Endothelial cell of umbilical vein (primary cell): ENCODE results near the gene TPCN1. TPM values are rescaled to one million over a fixed set of nuclear protein-coding genes. Genes with fewer than 3 reads are reported as not detected.

ENCODE experiments used
- BruUV-seq: library from RNA; stranded (reverse); fragments of 400-500 nt; replicated peaks from 2 replicates; lab custom pipeline; 2021; lab: Mats Ljungman, UMichigan
- CTCF ChIA-PET: fragments of 300-600, 350-600 bp; sonication (Branson Sonifier 250); formaldehyde crosslinking; loops from one replicate; lab custom pipeline; 2021; ENCODE audit warnings: antibody characterized with exemption, inconsistent platforms; lab: Charles Lee
- POLR2A ChIA-PET: fragments of 300-600, 350-600 bp; sonication (Branson Sonifier 250); formaldehyde crosslinking; loops from one replicate; lab custom pipeline; 2021; ENCODE audit warnings: antibody characterized with exemption, inconsistent platforms; lab: Charles Lee
- DNase-seq: peaks from one replicate; pipeline ENCODE4 v3.0.0-alpha.2; 2011; ENCODE audit warnings: low read depth, low spot score
- FAIRE-seq: peaks from 2 replicates; lab custom pipeline; 2011; peaks lifted over from hg19 to GRCh38; lab: Jason Lieb, UNC
- H2AFZ ChIP-seq: 2 replicates; pipeline ENCODE4 v1.6.0; 2012; ENCODE audit warnings: low read depth, low read length, control low read depth, inconsistent platforms
- H3K27ac ChIP-seq: 2 replicates; pipeline ENCODE4 v1.5.1; 2011; ENCODE audit warnings: low read depth, mild to moderate bottlenecking, control low read depth, low read length, moderate library complexity; ENCODE audit not compliant: insufficient read depth
- H3K27me3 ChIP-seq, 2 experiments: 2 replicates each; pipeline versions ENCODE4 v1.6.0 to v1.6.1; 2011; ENCODE audit warnings: low read length in 2 of 2, mixed read lengths in 1 of 2; ENCODE audit not compliant: control insufficient read depth in 2 of 2, insufficient read depth in 2 of 2
- H3K36me3 ChIP-seq, 2 experiments: 2 replicates in 1 of 2; 3 replicates in 1 of 2; pipeline ENCODE4 v1.5.1; 2011; ENCODE audit warnings: low read length in 2 of 2, mild to moderate bottlenecking in 1 of 2, moderate library complexity in 1 of 2; ENCODE audit not compliant: control insufficient read depth in 2 of 2, insufficient read depth in 2 of 2; ENCODE audit errors: extremely low read depth in 1 of 2
- H3K4me1 ChIP-seq: 3 replicates; pipeline ENCODE4 v1.5.1; 2011; ENCODE audit warnings: mild to moderate bottlenecking, low read length; ENCODE audit not compliant: control insufficient read depth, insufficient read depth; ENCODE audit errors: extremely low read depth
- H3K4me2 ChIP-seq: 2 replicates; pipeline ENCODE4 v1.6.1; 2011; ENCODE audit warnings: low read length, control low read depth, mixed read lengths; ENCODE audit not compliant: insufficient read depth
- H3K4me3 ChIP-seq, 3 experiments: fragments of 200-600 bp in 1 of 3; sonication (generic), shearing (Covaris generic) in 1 of 3; replicated peaks in 1 of 3; 2 replicates each; pipeline ENCODE4 v1.5.1; 2011 to 2016; ENCODE audit warnings: control low read depth in 3 of 3, low read length in 3 of 3, mild to moderate bottlenecking in 2 of 3, inconsistent platforms in 1 of 3, low read depth in 1 of 3, moderate library complexity in 1 of 3; ENCODE audit not compliant: insufficient read depth in 1 of 3
- H3K79me2 ChIP-seq: 2 replicates; pipeline ENCODE4 v1.6.0; 2012; ENCODE audit warnings: low read length, inconsistent platforms; ENCODE audit not compliant: control insufficient read depth, insufficient read depth
- H3K9ac ChIP-seq: replicated peaks from 2 replicates; pipeline ENCODE3; 2011; ENCODE audit warnings: low read length, control low read depth; ENCODE audit not compliant: insufficient read depth; ENCODE audit errors: extremely low read depth
- H3K9me1 ChIP-seq: replicated peaks from 3 replicates; pipeline ENCODE4 v1.6.0; 2011; ENCODE audit warnings: mild to moderate bottlenecking, low read length; ENCODE audit not compliant: control insufficient read depth, insufficient read depth; ENCODE audit errors: extremely low read depth
- H3K9me3 ChIP-seq: replicated peaks from 2 replicates; pipeline ENCODE4 v1.5.1; 2012; ENCODE audit warnings: low read length, inconsistent platforms; ENCODE audit not compliant: control insufficient read depth, insufficient read depth
- H4K20me1 ChIP-seq: replicated peaks from 2 replicates; pipeline ENCODE3; 2011; ENCODE audit warnings: mild to moderate bottlenecking, low read length; ENCODE audit not compliant: control insufficient read depth, insufficient read depth; ENCODE audit errors: extremely low read depth
- CTCF ChIP-seq, 2 donors: IDR thresholded peaks; 1 replicate in 1 of 2; 2 replicates in 1 of 2; pipeline ENCODE4 v1.5.1; 2011; ENCODE audit warnings: low read length in 2 of 2, mild to moderate bottlenecking in 2 of 2, moderate library complexity in 2 of 2, control low read depth in 1 of 2, inconsistent platforms in 1 of 2, low read depth in 1 of 2; ENCODE audit not compliant: insufficient read depth in 1 of 2; ENCODE audit errors: extremely low read depth in 1 of 2
- EZH2 ChIP-seq: IDR thresholded peaks from 2 replicates; pipeline ENCODE4 v1.6.1; 2012; ENCODE audit warnings: borderline replicate concordance, low read depth, mild to moderate bottlenecking, moderate library complexity, low read length, inconsistent platforms; ENCODE audit not compliant: severe bottlenecking
- FOS ChIP-seq: IDR thresholded peaks from 2 replicates; pipeline ENCODE4 v1.6.1; 2011; ENCODE audit warnings: mild to moderate bottlenecking, low read length, moderate library complexity, borderline replicate concordance; ENCODE audit not compliant: insufficient read depth
- GATA2 ChIP-seq: IDR thresholded peaks from 2 replicates; pipeline ENCODE4 v1.7.0; 2011; ENCODE audit warnings: low read depth, mild to moderate bottlenecking, moderate library complexity, mixed read lengths, low read length; ENCODE audit not compliant: insufficient read length, insufficient read depth
- JUN ChIP-seq: IDR thresholded peaks from 2 replicates; pipeline ENCODE4 v1.6.1; 2011; ENCODE audit warnings: borderline replicate concordance, low read depth; ENCODE audit not compliant: insufficient read length, insufficient read depth
- MAX ChIP-seq: IDR thresholded peaks from 2 replicates; pipeline ENCODE4 v1.6.1; 2011; ENCODE audit not compliant: insufficient read depth, insufficient read length
- MYC ChIP-seq: IDR thresholded peaks from one replicate; pipeline ENCODE4 v1.6.1; 2011; ENCODE audit warnings: mild to moderate bottlenecking, low read depth, low read length
- POLR2A ChIP-seq: IDR thresholded peaks from 2 replicates; pipeline ENCODE4 v1.6.1; 2012; ENCODE audit warnings: low read depth, mild to moderate bottlenecking, control low read depth, low read length
- POLR2AphosphoS5 ChIP-seq: IDR thresholded peaks from 2 replicates; pipeline ENCODE4 v1.6.1; 2012; ENCODE audit warnings: low read depth, mild to moderate bottlenecking, control low read depth, low read length, moderate library complexity; ENCODE audit not compliant: insufficient read depth
- dilution Hi-C: fragments of 300-500 bp; cut with MboI; formaldehyde crosslinking; loops from one replicate; pipeline ENCODE4 v1.15.0; 2019; ENCODE audit warnings: low sequenced_read_pairs; ENCODE audit not compliant: extremely low pct_ligation_motif_present
- intact Hi-C: fragments of 100-400 bp; cut with micrococcal nuclease; formaldehyde crosslinking; loops from one replicate; pipeline ENCODE4 v1.10.0; 2022
- polyA plus RNA-seq, 4 experiments: library from polyadenylated mRNA; depleted of rRNA in 3 of 4; stranded (reverse) in 3 of 4; unstranded in 1 of 4; fragments of >200 nt; gene quantifications; 2 replicates each; pipeline versions ENCODE4 v1.2.1 to v1.2.3, GENCODE V29; 2011 to 2012; ENCODE audit warnings: missing spikeins in 1 of 4
- total RNA-seq: library from RNA; stranded (reverse); gene quantifications from 2 replicates; pipeline ENCODE4 v1.2.3, GENCODE V29; 2021

Gene TPCN1
- total and polyA plus RNA-seq, 2 donors (not counting 3 experiments of a cell fraction or from before 2014, with no cell fraction given) = 19.5 to 28.3 TPM

- no peak overlapping the region for H2AFZ ChIP-seq
- intact Hi-C loops (no loop called here), dilution Hi-C loops (no loop called here)
- no peaks in the 10 kb centered on the region for H3K4me1 ChIP-seq
- ChIA-PET POLR2A (no interaction called here), CTCF (no interaction called here)
- no peak overlapping the region for H3K4me3 ChIP-seq
- H3K36me3 ChIP-seq = peaks cover 0 to 2% of the 10 kb centered on the region in 2 experiments
- H4K20me1 ChIP-seq = no peaks in the 10 kb centered on the region
- TF ChIP-seq CTCF (IDR thresholded peaks at IDR 0.05; ENCODE audit: extremely low read depth in 1 of 2, insufficient read depth in 1 of 2, low read depth in 1 of 2, low read length in 2 of 2) = no peak
- no peak for TF ChIP-seq JUN
- TF ChIP-seq MAX = no peak
- H3K9ac ChIP-seq = no peak overlapping the region
- H3K9me1 ChIP-seq = no peaks in the 10 kb centered on the region
- H3K27me3 ChIP-seq = no peaks in the 10 kb centered on the region
- no peaks in the 10 kb centered on the region for H3K9me3 ChIP-seq
- no peak for FAIRE-seq
- H3K79me2 ChIP-seq = no peaks in the 10 kb centered on the region
- no peak overlapping the region for H3K4me2 ChIP-seq
- H3K27ac ChIP-seq = no peak overlapping the region
- DNase-seq = no peak
- BruUV-seq = no TSS peak
These were observed 71.8 kb downstream of the TPCN1 start for GRCh38 chr12:113293100-113293499.

- no TSS peak for BruUV-seq
- CTCF ChIA-PET = interaction anchor here (0.6 kb wide), 1 partner anchor 1308 kb away, joined by 3 read pairs; no protein-coding TSS in a partner anchor
- H3K9me3 ChIP-seq = no peaks in the 10 kb centered on the region
These were observed 74.8 kb downstream of the TPCN1 start for GRCh38 chr12:113295886-113296556.

More at GRCh38 chr12:113295886-113296556, 74.8 kb downstream of the TPCN1 start:
- TF ChIP-seq FOS = no peak
- TF ChIP-seq GATA2 = no peak
- no peak for TF ChIP-seq MAX
- no peak for TF ChIP-seq JUN
- TF ChIP-seq CTCF (IDR thresholded peaks at IDR 0.05; ENCODE audit: extremely low read depth in 1 of 2, insufficient read depth in 1 of 2, low read depth in 1 of 2, low read length in 2 of 2) = no peak
- TF ChIP-seq MYC = no peak
- TF ChIP-seq EZH2 = no peak
- TF ChIP-seq POLR2AphosphoS5 = no peak
- no peak for TF ChIP-seq POLR2A
- dilution Hi-C loops = no loop called here
- Histone ChIP-seq H3K27ac (no peak overlapping the region), H3K36me3 (peaks cover 0 to 2% of the 10 kb centered on the region in 2 experiments), H4K20me1 (no peaks in the 10 kb centered on the region), H3K9me1 (no peaks in the 10 kb centered on the region), H3K79me2 (no peaks in the 10 kb centered on the region), H3K27me3 (no peaks in the 10 kb centered on the region), H3K9ac (no peak overlapping the region), H3K4me3 (no peak overlapping the region), H2AFZ (no peak overlapping the region), H3K4me2 (no peak overlapping the region), H3K4me1 (peaks cover 6% of the 10 kb centered on the region)
- FAIRE-seq = no peak
- POLR2A ChIA-PET = no interaction called here
- intact Hi-C loops = no loop called here
- no peak for DNase-seq
